HG03457 (cell line): ENCODE results near the gene HES6.
"Not testable (repeated sequence)": the region's sequence is repeated elsewhere in the genome, so short reads cannot be mapped to it uniquely, and the experiment has no call there.

Experiments
- ATAC-seq: cut with Tn5 transposase; IDR thresholded peaks from one replicate; pipeline ENCODE4 v1.9.1; 2021; ENCODE audit warnings: moderate number of reproducible peaks; ENCODE audit not compliant: unreplicated experiment

The HES6 gene

DNA sequence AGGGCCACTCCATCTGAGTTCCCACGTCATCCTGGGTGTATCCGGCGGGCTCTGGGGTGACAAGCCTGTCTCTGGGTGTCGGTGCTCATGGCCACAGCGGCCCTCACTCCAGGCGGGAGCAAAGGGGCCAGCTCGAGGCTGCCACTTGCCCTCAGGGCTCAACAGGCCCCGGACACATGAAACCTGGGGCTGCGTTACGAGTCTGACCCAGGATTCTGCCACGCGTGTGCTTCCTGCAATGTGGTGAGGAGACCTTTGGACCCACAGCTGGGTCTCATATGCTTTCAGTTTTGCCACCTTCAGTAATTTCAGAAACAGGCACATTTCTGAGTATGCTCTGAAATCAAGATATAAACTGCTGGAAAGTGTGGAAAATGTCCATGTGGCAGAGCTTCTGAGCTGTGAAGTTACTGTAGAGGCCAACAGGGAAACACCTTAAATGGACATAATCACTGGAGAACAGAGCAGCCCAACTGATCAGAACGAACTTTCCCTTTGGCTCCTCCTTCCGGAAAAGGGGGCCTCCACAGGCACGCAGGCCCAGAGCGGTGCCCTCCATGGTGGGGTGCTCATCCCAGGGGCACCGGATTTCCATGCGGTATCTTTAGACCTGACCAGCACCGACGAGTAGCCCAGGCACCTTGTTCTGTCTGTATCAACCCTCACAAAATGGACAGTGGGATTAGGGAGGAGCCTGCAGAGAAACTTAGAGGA lies 34.5 kb upstream of the HES6 start:
- no peak for ATAC-seq

DNA sequence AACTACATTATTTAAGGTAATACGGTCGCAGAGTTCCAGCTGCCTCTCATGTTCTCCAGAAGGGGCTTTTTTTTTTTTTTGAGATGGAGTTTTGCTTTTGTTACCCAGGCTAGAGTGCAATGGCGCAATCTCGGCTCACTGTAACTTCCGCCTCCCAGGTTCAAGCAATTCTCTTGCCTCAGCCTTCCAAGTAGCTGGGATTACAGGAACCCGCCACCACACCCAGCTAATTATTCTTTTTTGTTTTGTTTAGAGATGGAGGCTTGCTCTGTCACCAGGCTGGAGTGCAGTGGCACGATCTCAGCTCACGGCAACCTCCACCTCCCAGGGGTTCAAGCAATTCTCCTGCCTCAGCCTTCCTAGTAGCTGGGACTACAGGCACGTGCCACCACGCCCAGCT lies 33.6 kb upstream of the HES6 start:
- ATAC-seq, result not testable (repeated sequence)

DNA sequence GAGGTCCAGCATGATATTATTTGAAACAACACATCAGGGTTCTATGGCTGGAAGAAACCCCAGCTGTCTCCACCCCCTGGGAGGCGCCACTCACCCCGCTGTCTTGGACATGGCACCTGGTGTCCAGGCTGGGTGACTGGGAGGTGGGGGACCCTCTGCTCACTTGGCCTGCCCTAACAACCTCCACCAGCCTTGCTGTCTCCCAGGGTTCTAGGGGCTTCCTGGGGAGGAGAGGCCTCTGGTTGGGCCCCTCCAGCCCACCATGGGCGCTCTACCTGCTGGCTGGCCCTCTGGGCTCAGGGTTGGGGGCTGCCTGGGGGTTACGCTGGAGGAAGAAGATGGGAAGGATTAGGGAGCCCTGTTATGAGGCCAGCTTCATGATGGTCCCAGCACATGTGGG lies 32.3 kb upstream of the HES6 start:
- ATAC-seq, result no peak

DNA sequence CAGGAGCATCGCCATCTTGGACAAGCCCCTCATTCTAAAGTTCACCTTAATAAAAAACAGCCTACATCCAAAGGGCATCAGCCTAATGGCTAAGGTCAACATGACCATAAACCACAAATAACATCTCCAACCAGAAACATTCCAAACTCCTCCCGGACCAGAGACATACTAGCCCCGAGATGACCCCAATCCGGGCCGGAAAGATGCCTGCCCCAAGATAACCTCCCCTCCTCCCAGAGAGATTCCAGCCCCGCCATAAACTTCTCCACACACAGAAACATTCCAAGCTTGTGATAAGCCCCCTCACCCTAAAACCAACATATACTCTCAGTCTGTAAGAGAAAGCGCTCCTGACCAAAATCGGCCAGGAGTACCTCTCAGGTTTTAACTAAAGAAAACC lies 31.8 kb upstream of the HES6 start:
- not testable (repeated sequence) for ATAC-seq

DNA sequence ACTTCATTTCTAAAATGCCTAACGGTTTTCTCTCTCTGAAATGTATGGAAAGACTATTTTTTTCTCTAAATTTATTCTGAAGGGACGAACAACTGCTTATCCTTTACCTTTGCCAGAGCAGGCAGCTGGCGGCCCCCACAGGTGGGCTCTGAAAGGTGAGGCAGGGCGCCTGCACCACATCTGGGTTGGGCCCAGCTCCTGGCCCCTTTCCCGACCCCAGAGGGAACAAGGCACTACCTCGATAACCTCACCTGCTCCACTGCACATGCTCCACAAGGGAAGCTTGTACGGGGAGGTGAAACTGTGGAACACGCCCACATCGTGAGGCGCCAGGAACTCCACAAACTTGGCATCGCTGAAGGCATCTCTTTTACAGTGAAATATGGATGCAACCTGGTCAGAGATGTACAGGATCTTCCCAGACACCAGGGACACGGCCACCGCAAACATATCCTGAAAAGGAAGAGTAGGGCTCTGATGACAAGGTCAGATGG lies 31.3 kb upstream of the HES6 start:
- ATAC-seq, result no peak

DNA sequence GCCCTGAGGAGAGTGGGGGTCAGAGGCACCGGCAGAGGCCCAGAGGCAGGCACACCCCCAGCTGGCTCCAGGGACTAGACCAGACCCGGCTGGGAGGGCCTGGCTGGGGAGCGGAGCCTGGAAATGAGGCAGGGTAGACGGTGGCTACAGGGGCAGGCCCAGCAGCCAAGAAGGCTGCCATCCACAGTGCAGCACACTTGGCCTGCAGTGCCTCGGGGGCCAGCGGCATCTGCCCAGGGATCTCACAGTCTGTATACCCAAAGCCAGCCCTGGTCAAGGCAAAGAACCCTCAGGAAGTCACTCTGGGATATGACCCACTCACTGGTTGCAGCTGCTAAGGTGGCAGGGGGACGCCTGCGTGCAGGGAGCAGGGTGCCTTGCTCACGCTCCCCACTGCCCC lies 30.8 kb upstream of the HES6 start:
- no peak for ATAC-seq

DNA sequence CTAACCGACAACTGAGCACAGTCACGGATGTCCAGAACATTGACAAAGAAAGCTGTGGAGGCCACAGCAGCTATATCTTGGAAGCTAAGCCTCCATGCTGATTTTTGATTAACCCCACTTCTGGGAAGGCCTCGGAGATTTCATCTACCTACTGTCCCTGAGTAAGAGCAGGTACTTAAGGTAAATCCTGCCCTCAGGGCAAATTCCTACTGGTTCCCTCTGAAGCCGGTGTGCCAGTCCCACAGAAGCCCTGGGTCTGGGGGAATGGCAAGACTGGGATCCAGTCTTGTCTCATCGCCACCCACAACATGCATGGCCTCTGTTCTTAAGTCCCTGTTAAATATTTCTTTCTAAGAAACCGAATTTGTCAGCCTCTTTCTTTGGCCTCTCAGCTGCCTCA lies 29.9 kb upstream of the HES6 start:
- no peak for ATAC-seq

DNA sequence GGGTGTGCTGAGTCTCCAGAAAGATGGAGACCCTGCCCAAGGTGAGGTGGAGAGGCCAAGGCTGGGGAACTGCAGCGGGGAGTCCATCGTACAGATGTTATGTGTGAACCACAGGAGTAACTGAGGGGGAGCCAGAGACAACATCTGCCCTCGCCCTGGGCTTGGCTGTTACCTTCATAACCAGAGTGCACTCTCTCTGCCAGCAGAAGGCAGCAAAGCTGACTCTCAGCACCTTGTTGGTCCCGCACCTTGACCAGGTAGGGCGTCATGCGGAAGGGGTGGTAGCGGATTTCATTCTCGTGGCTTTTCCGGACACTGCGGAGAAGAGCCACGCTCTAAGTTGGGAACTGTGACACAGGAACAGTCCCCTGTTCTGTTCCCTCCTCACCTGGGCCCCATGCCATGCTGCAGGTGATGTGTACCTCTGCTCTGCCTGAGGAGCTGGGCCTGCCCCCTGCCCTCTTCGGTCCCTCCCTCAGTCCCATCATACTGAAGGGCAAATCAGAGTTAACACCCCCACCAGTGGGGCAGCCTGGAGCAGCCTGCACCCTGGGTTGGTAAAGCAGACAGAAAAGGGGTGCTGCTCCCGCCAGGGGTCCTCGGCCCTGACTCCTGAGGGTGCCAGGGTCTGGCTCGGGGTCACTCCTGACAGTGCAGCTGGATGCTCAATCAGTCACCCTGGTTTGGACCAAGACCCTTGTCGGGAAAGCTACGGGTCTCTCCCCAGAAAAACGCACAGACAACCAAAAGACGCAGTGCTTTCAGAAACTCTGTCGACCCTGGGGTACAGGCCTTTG lies 28.2 kb upstream of the HES6 start:
- ATAC-seq, result no peak

DNA sequence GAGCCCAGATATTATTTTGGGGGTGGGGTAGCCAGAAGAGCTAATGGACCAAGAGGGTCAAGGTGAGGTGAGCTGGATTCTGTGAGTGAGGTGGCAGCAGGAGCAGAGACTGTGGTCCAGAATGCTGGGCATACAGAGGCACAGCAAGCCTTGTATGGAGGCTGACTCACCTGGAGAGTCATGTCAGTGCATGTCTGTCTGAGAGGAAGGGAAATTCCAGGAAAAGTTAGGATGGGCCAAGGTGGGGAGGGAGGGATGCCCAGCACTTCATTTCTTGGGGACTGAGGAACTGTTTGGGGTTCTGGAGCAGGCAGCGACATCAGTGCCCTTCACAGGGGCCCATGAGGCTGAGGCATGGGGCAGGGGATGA lies 27.5 kb upstream of the HES6 start:
- ATAC-seq, result no peak

DNA sequence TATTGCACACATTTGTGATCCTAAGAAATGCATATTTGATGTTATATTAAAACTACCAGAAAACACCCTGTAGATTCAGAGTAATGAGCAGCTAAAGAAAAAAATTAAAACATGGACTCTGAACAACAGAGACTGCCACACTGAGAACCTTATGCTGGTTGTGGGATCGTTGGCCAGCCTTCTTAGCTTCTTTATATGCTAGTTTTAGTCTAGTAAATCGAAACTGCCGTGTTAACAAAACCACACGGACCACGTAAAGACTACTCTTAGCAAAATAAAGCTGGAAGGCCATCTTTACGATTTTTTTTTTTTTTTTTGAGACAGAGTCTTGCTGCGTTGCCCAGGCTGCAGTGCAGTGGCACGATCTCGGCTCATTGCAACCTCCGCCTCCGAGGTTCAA lies 25.8 kb upstream of the HES6 start:
- ATAC-seq, result no peak

DNA sequence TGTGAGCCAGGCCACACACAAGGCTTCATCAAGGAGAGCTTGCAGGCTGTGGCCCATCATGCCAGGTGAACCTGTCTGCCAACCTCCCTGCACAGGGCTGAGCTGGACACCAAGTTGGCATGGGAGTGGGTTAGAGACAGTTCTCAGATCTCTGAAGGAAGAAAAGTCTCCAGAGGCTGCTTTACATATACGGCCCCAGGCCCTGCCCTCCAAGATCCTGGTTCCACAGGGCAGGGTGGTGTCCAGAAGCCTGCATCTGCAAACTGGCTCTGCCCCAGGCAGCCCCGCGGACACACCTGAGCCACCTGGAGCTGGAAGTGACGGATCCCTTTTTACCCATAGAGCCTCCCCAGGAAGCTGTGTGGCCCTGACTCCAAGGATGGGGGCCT lies 24.2 kb upstream of the HES6 start:
- no peak for ATAC-seq

DNA sequence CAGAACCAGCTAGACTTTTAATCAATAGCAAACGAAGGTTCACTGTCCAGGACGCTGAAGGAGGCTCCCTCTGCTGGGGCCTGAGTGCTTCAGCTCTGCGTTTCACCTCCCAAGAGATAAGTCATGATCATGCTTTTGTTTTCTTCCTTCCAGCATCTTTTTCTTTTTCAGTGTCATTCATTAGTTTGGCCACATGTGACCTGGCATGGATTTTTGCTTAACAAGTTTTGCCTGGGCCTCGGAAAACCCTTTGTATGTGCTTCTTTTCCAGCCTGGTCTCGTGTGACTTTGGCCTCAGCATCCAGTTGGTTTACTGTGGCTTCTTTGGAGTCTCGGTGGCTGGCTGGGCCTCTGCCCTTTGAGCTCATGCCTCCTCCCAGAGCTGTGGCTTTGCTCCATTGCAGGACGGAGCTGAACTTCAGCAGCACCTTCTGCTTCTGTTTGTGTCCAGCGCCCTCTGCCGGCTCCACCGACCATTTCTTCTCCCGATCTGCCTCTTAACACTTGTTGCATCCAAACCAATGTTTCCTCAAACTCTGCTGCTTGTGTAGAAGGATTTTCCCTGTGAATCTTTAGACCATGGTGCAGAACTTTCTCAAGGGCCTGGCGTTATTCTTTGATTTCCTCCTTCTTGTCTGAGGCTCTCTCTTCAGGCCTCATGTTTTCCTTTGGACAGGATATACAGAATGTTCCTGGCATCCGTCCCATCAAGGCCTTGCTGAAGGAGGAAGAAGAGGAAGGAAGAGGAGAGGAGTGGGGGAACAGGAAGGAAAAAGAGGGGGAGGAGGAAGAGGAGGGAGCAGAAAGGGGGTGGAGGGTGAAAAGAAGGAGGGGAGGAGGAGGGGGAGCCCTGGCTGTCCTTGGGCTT lies 23.6 kb upstream of the HES6 start:
- no peak for ATAC-seq

DNA sequence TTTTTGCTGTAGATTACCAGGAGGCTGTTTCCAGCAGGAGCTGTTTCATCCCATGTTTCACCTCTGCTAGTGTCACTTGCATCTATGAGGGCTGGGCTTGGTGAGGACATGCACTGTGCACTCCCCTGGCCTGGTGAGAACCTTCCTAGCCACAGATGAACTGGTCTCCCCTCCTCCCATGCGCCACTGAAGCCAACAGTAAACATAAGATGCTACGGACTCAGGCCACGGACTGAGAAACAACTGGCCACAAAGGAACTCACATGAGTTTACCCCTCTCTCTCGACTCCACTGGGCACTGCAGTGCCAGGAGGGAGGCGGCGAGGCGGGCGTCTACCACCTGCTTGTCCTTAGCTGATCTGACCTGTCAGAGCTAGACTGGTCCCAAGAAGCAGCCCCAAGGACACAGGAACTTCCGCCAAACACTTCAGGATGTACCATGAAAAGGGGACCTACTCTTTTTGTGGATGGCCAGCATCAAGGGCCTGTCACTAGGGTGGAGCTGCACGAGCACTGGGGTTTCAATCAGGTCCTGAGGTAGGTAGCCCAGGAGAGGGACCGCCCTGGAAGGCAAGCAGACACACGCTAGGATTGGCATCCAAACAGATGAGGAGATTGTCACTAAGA lies 22.8 kb upstream of the HES6 start:
- no peak for ATAC-seq

DNA sequence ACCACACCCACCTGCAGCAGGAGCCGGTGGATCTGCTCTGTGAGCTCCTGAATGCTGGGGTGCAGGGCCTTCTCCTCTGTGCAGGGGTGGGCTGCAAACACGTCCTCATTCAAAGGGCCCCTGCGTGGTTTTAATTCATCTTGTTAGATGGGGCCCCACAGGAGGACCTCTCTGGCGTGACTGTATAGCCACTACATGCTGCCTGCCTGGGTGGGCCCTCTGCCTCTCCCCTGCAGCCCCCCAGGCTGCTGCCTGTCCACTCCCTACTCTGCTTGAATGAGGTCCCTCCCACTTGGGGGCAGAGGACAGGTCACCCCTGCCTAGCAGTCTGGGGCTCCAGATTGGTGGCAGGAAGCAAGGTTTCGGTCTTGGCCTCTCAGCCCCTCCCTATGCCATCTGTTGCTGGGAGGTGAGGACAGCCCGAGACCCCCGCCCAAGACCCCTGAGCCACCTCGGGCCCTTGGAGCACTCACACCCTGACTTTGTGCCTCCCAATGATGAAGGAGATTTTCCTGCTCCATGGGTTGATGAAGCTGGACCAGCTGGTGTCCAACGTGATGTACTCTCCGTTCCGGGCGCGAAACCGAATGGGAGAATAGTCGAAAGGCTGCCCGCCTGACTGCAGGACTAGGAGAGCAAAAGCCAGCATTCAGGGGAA lies 22.0 kb upstream of the HES6 start:
- no peak for ATAC-seq

DNA sequence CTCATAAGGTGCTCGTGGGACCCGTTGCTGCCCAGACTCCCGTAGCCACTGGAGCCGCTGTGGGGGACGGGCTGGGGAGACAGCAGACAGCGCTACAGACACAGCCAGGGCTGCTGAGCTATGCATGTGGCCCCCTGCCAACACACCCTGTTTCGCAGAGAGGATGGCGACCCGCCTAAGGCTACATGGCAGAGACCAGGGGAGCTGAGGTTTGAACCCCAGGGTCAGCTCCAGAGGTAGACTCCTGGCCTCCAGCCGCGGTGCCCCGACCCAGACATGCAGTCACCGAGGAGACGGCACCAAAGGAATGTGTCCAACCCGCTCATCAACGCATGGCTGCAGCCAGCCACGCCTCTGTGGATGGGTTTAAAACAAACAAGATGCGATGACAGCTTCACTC lies 21.0 kb upstream of the HES6 start:
- ATAC-seq, result no peak

DNA sequence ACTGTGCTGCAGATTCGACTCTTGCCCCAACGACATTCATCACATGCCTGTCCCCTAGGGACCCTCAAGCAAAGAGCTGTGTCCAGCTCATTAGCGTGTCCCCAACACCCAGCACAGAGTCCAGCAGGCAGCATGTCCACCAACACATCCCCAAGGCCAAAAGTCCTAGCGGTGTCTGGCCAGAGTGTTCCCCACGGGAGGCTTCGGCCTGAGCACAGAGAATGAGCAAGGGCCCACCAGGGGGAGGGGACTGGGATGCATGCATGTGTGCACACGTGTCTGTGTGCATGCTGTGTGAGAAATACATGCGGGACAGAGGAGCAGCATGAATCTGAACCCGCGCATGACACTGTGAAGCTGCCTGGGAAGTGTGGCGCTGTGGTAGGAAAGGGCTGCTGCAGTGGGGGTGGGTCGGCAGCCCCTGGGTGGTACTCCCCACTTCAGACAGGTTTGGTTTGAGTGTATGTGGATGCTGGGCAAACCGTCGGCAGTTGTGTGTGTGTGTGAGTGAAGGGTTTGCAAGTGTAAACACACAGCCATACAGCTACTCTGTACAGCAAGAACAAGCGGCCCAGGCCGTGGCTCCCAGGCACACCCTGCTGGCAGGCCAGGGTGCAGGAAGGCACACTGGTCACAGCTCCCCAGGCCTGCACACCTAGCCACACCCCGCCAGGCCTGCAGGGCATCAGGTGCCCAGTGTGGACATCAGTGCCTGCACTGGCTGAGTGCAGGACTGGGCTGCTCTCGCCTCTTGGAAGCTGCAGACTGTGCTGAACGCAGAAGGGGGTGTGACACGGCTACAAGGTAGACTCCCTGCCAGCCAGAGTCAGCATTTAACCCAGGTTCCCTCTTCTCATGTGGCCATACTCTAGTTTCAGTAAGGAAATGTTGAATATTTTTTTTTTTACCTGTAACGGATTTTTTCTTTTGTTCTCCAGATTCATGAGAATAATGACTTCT lies 19.5 kb upstream of the HES6 start:
- no peak for ATAC-seq

DNA sequence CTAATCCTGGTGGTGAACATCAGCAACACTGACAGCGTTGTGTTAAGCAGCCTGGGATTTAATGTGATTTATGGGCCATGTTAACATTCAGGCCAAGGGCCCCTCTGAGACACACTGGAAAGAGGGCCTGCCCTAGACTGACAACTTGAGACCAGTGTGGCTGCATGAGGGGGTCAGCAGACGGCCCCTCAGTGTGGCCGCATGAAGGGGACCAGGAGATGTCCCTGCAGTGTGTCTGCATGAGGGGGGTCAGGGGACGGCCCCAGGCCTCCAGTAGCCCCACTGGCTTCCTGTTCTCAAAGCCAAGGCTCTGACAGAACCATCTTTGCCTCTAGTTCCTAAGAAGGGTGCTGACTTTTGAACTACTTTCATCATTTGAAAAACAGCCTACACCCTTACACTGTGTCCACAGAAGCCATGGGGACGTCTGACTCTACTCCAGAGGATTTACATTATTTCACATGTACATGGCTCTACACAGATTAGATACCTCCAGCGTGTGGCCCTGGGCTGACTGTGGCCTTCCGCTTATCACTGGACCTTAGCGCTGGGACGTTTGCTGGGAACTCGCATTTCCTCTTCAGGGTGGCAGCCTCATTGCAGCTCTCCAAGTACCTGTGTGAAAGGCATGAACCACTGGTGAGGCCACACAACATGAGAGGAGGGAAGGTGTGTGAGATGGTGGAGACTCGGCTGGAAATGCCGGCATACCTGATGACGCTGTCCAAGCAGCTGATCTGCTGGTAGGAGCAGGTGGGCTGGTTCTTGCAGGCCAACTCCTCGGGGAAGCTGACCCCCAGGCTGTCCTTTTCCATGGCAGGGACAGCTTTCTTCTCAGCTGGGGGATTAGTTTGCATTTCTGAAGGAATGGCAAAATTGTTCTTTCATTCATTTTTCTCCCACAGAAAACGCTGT lies 18.2 kb upstream of the HES6 start:
- no peak for ATAC-seq

DNA sequence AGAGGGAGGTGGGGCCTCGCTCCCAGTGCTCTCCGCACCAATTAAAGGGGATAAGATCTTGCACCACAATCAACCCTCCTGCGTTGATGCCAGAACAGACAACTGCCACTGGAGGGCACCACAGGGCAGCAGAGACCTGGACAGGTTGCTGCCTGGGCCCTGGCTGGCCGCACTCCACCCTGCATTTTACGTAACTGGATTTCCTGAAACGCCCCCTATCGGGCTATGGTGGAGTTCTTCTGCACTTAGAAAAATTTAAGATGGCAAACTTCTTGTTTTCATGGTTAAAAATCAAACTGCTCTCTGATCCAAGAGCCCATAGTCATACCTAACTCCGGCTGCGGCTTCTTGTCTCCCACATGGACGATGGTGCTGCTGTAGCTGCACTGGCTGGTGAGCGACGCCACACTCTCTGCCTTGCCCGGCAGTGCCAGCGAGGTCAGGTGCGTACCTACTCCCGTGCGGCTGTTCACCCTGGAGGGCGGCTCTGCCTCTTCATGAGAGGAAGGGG lies 16.8 kb upstream of the HES6 start:
- no peak for ATAC-seq
